HCEC 1CT (cell line): ENCODE data around the gene KDM3A.

Experiments
- DNase-seq: peaks from one replicate; pipeline ENCODE4 v3.0.0-alpha.2; 2017

KDM3A gene

GRCh38 chr2:86436328-86436727, 4.8 kb upstream of the KDM3A start:
- no peak for DNase-seq

GRCh38 chr2:86439879-86440630, 1.1 kb upstream of the KDM3A start:
- no peak for DNase-seq

- no peak for DNase-seq
These were observed 266 bp downstream of the KDM3A start for GRCh38 chr2:86441392-86441881.

GRCh38 chr2:86441882-86442641, 891 bp downstream of the KDM3A start:
- DNase-seq: peak; percentile 40

- peak; percentile 82 for DNase-seq
These were observed 1.5 kb downstream of the KDM3A start for GRCh38 chr2:86442642-86443005.

- DNase-seq: no peak
These were observed 2.6 kb downstream of the KDM3A start for GRCh38 chr2:86443631-86444350.

- no peak for DNase-seq
These were observed 4.3 kb downstream of the KDM3A start for GRCh38 chr2:86445436-86445835.

- peak; percentile 5 for DNase-seq
These were observed 4.9 kb downstream of the KDM3A start for GRCh38 chr2:86446060-86446459.

GRCh38 chr2:86453836-86454235, 12.7 kb downstream of the KDM3A start:
- DNase-seq: no peak

- DNase-seq: no peak
These were observed 13.1 kb downstream of the KDM3A start for GRCh38 chr2:86454238-86454637.

GRCh38 chr2:86455181-86455580, 14.0 kb downstream of the KDM3A start:
- no peak for DNase-seq

- DNase-seq: no peak
These were observed 20.0 kb downstream of the KDM3A start for GRCh38 chr2:86461042-86461743.

GRCh38 chr2:86464652-86465051, 23.5 kb downstream of the KDM3A start:
- no peak for DNase-seq

GRCh38 chr2:86466306-86466705, 25.1 kb downstream of the KDM3A start:
- no peak for DNase-seq

- no peak for DNase-seq
These were observed 27.2 kb downstream of the KDM3A start for GRCh38 chr2:86468162-86469033.

- no peak for DNase-seq
These were observed 29.7 kb downstream of the KDM3A start for GRCh38 chr2:86470890-86471289.

GRCh38 chr2:86471637-86472036, 30.5 kb downstream of the KDM3A start:
- no peak for DNase-seq

- peak; percentile 37 for DNase-seq
These were observed 34.9 kb downstream of the KDM3A start for GRCh38 chr2:86476092-86476491.

GRCh38 chr2:86476918-86477317, 35.7 kb downstream of the KDM3A start:
- DNase-seq: no peak

GRCh38 chr2:86477349-86477748, 36.2 kb downstream of the KDM3A start:
- DNase-seq: no peak

GRCh38 chr2:86480105-86480504, 38.9 kb downstream of the KDM3A start:
- no peak for DNase-seq

GRCh38 chr2:86482034-86482433, 40.9 kb downstream of the KDM3A start:
- DNase-seq: no peak
